Measurements from ENCODE around the gene GFER.

DNA sequence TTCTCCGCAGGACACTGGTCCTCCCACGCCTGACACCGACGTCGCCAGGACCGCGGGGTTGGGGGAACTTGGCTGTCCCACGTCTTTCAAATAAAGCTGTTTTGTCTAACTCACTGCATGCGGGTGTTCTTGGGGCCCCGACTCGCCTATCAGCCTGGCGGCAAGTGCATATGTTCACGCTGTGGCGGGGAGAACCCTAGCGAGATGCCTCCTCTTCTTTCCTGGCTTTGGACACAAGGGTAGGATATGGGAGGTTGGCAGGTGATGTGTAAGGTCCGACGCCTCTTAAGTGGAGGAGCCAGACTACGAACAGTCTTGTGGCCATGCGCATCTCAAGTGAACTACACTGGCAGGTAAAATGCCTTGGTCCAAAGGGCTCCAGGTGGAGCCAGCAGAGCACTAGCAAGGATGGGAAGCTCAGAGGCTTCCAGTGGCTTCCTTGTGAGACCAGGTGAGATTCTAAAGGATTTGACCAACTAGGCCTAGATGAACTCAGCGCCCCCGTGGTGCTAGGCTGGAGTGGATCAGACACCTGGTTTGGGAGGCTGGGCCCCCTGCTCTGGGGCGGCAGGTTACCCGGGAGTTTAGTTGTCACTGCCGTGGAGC is 18.5 kb upstream of the GFER start:
- TF ChIP-seq CTCF (IDR thresholded peaks at IDR 0.05) (no peak), POLR2AphosphoS5 (IDR thresholded peaks at IDR 0.05) (no peak)

Data from gastroesophageal sphincter (tissue), 3 donors.